Type B pancreatic cell (in vitro differentiated cells): ENCODE results near the gene GNA15. TPM values are rescaled to one million over a fixed set of nuclear protein-coding genes. Genes with fewer than 3 reads are reported as not detected.

Source experiments
- DNase-seq: peaks from one replicate; pipeline ENCODE4 v3.0.0; 2021; ENCODE audit warnings: mixed read lengths; ENCODE audit not compliant: unreplicated experiment; ENCODE audit errors: extremely low spot score
- H3K27ac Mint-ChIP-seq: 2 replicates; pipeline ENCODE4 v1.8.0; 2021; ENCODE audit warnings: mild to moderate bottlenecking, mixed read lengths
- H3K27me3 Mint-ChIP-seq: 2 replicates; pipeline ENCODE4 v1.8.0; 2021; ENCODE audit warnings: mixed read lengths
- H3K36me3 Mint-ChIP-seq: 2 replicates; pipeline ENCODE4 v1.8.0; 2021; ENCODE audit warnings: mixed read lengths
- H3K4me1 Mint-ChIP-seq: one replicate; pipeline ENCODE4 v1.8.0; 2021; ENCODE audit warnings: mixed read lengths; ENCODE audit not compliant: unreplicated experiment
- H3K4me3 Mint-ChIP-seq: 2 replicates; pipeline ENCODE4 v1.8.0; 2021; ENCODE audit warnings: mild to moderate bottlenecking, mixed read lengths
- H3K9me3 Mint-ChIP-seq: 2 replicates; pipeline ENCODE4 v1.8.0; 2021; ENCODE audit warnings: mixed read lengths
- CTCF ChIP-seq: fragments of 200-600 bp; sonication (generic); conservative IDR thresholded peaks from 2 replicates; pipeline ENCODE4 v1.5.0; 2021; ENCODE audit warnings: antibody characterized with exemption, mild to moderate bottlenecking
- total RNA-seq: library from RNA; stranded (reverse); gene quantifications from 2 replicates; pipeline ENCODE4 v1.2.1, GENCODE V29; 2021; ENCODE audit warnings: low replicate concordance

GNA15 gene
- total RNA-seq, 1 donor from 2014 or later = 1.6 TPM

GRCh38 chr19:3105641-3106508, 30.0 kb upstream of the GNA15 start:
- no peak overlapping the region for H3K4me3 Mint-ChIP-seq
- no peak for DNase-seq
- peaks cover 4% of the 10 kb centered on the region for H3K36me3 Mint-ChIP-seq
- no peaks in the 10 kb centered on the region for H3K9me3 Mint-ChIP-seq
- H3K4me1 Mint-ChIP-seq = peaks cover 18% of the 10 kb centered on the region
- peak overlapping the region; percentile 18 for H3K27ac Mint-ChIP-seq
- no peak for TF ChIP-seq CTCF
- no peaks in the 10 kb centered on the region for H3K27me3 Mint-ChIP-seq

DNA sequence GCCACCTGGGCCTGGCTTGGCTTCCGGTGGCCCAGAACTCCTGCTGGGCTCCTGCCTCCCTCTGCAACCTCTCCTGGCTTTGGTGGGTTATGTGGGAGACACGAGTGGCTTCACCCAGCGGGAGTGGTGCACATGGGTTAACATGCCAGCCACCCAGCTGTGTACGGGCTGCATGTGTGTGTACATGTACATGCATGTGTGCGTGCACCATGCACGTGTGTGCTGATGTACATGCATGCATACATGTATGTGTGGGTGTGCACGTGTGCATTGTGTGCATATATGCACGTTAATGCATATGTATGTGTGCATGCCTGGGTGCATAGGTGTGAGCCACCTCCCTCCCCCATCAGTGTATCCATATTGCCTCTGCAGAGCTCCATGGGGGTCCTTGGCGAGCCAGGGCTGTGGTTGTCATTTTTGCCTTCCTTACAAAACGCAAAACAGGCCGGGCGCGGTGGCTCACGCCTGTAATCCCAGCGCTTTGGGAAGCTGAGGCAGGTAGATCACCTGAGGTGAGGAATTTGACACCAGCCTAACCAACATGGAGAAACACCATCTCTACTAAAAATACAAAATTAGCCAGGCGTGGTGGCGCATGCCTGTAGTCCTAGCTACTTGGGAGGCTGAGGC, 29.2 kb upstream of the GNA15 start:
- H3K36me3 Mint-ChIP-seq = peaks cover 4% of the 10 kb centered on the region
- peak overlapping the region; percentile 74 for H3K27ac Mint-ChIP-seq
- TF ChIP-seq CTCF = no peak
- no peaks in the 10 kb centered on the region for H3K9me3 Mint-ChIP-seq
- no peaks in the 10 kb centered on the region for H3K27me3 Mint-ChIP-seq
- peaks cover 18% of the 10 kb centered on the region for H3K4me1 Mint-ChIP-seq
- no peak for DNase-seq
- no peak overlapping the region for H3K4me3 Mint-ChIP-seq

DNA sequence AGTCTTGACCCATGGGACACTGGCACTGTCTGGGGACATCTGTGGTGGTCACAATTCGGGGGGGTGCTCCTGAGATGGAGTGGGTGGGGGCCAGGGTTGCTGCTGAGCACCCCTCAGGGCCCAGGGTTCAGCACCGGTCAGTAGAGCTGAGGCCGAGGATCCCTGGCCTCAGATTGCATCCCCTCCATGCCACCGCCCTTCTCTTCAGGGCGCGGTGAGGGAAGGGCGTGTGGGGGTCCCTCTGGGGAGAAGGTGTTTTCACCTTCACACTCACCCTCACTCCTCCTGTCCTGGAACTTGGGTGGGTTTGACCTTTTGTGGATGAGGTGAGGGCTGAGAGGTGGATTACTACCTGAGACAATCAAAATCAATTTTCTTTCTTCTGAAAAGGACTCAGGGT, 28.2 kb upstream of the GNA15 start:
- no peaks in the 10 kb centered on the region for H3K9me3 Mint-ChIP-seq
- H3K4me3 Mint-ChIP-seq = no peak overlapping the region
- H3K27me3 Mint-ChIP-seq = no peaks in the 10 kb centered on the region
- no peak for TF ChIP-seq CTCF
- H3K36me3 Mint-ChIP-seq = peaks cover 4% of the 10 kb centered on the region
- peak overlapping the region; percentile 74 for H3K27ac Mint-ChIP-seq
- peaks cover 18% of the 10 kb centered on the region for H3K4me1 Mint-ChIP-seq
- DNase-seq = no peak

DNA sequence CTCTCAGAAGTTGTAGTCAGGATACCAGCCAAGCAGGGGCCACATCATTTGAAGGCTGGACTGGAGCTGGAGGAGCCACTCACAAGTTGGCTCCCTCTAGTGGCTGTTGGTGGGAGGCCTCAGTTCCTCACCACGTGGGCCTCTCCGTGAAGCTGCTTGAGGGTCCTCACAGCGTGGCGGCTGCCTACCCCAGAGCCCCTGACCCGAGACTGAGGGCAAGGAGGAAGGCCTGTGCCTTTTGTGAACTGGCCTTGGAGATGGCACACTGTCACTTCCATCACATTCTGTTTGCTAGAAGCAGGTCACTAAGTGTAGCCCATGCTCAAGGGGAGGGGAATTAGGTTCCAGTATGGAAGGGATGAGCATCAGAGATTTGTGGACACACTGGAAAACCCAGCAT, 27.1 kb upstream of the GNA15 start:
- H3K27ac Mint-ChIP-seq = peak overlapping the region; percentile 58
- H3K27me3 Mint-ChIP-seq = no peaks in the 10 kb centered on the region
- H3K4me1 Mint-ChIP-seq = peaks cover 17% of the 10 kb centered on the region
- peaks cover 4% of the 10 kb centered on the region for H3K36me3 Mint-ChIP-seq
- H3K4me3 Mint-ChIP-seq = no peak overlapping the region
- peak; percentile 88 for TF ChIP-seq CTCF
- H3K9me3 Mint-ChIP-seq = no peaks in the 10 kb centered on the region
- no peak for DNase-seq

DNA sequence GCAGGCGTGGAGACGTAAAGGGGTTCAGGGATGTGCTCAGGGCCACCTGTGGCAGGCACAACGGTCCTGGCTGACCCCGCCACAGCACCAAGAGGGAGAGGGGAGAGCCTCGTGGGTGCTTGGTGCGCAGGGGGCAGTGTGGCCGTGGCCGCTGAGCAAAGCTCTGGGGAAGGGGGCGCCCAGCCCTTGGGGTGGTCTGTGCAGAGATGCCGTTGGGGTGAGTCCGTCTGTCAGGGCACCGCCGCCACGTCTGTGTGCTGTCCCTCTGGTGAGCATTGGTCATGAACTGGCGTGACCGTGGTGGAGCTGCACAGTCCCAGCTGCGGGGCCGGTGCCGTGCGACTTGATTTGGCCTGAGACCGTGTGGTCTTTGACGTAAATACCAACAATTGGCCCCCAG, 26.3 kb upstream of the GNA15 start:
- H3K27ac Mint-ChIP-seq = no peak overlapping the region
- H3K4me3 Mint-ChIP-seq = no peak overlapping the region
- H3K36me3 Mint-ChIP-seq = peaks cover 4% of the 10 kb centered on the region
- no peaks in the 10 kb centered on the region for H3K9me3 Mint-ChIP-seq
- DNase-seq = no peak
- peaks cover 12% of the 10 kb centered on the region for H3K4me1 Mint-ChIP-seq
- no peaks in the 10 kb centered on the region for H3K27me3 Mint-ChIP-seq
- TF ChIP-seq CTCF = no peak
